Motor neuron (in vitro differentiated cells): ENCODE results near the gene NOS3. TPM values are rescaled to one million over a fixed set of nuclear protein-coding genes. Genes with fewer than 3 reads are reported as not detected.
"Not testable (repeated sequence)": the region's sequence is repeated elsewhere in the genome, so short reads cannot be mapped to it uniquely, and the experiment has no call there.

ENCODE experiments used
- ATAC-seq, 8 experiments: fragments of 200-7000 bp; cut with Tn5 transposase; replicated peaks in 6 of 8; 2 replicates each; pipeline ENCODE4 v1.8.0; 2021; ENCODE audit warnings: mild to moderate bottlenecking in 8 of 8, moderate library complexity in 8 of 8
- H3K27ac ChIP-seq, 2 donors: fragments of 250-450 bp; sonication (Bioruptor Pico); 2 replicates each; pipeline ENCODE4 v1.9.0; 2021; ENCODE audit warnings: antibody characterized with exemption in 2 of 2, mild to moderate bottlenecking in 2 of 2, moderate library complexity in 1 of 2
- H3K4me1 ChIP-seq, 2 donors: fragments of 250-450 bp; sonication (Bioruptor Pico); replicated peaks in 1 of 2; 2 replicates each; pipeline ENCODE4 v1.6.1; 2021; ENCODE audit warnings: antibody characterized with exemption in 2 of 2, mild to moderate bottlenecking in 2 of 2, moderate library complexity in 1 of 2
- H3K4me3 ChIP-seq, 5 donors: fragments of 250-450 bp; sonication (Bioruptor Pico); 2 replicates each; pipeline ENCODE4 v1.9.0; 2021; ENCODE audit warnings: antibody characterized with exemption in 5 of 5, mild to moderate bottlenecking in 5 of 5, moderate library complexity in 4 of 5
- WGBS, 10 experiments: fragments of 450-650 bp; shearing (Covaris generic); methylation state at CpG; one replicate each; pipeline ENCODE4 v1.0.0; 2022; 5-methylcytosine and 5-hydroxymethylcytosine counted together
- in situ Hi-C, 9 experiments: fragments of 400-800 bp; cut with MboI; loops; one replicate each; pipeline ENCODE4 v1.15.0; 2021; ENCODE audit warnings: low sequenced_read_pairs in 9 of 9, low pct_unique_long_range_greater_than_20kb in 2 of 9; ENCODE audit not compliant: unreplicated experiment in 9 of 9
- total RNA-seq, 8 experiments: library from RNA; unstranded; fragments of 300-600 nt; gene quantifications; 2 replicates each; pipeline versions ENCODE4 v1.2.3 to v1.2.4, GENCODE V29; 2022

NOS3 gene
- total RNA-seq, 8 experiments from 2014 or later: 0.33 to 4.0 (median 1.7) TPM

DNA sequence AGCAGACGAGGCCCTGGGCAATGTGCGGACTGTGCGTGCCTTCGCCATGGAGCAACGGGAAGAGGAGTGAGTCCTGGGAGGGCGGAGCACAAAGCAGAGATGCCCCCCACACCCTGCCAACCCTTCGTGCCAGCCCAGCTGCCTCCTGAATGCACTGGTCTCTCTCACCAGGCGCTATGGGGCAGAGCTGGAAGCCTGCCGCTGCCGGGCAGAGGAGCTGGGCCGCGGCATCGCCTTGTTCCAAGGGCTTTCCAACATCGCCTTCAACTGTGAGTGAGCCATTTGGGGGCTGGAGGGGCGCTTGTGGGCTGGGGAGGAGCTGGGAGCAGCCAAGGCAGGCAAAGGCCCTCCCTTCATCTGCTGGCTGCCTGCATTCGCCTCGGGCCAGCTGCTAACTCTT is 45.1 kb downstream of the NOS3 start:
- Histone ChIP-seq H3K4me1 (peaks cover 0 to 13% of the 10 kb centered on the region in 2 donors), H3K4me3 (no peak overlapping the region), H3K27ac (no peak overlapping the region)
- no peak for ATAC-seq
- 85 to 90% methylated on average over 2 to 9 of the region's 17 CpGs; no CpG with 5 or more reads in 8 of the 10 experiments for WGBS, 10 experiments
- in situ Hi-C loops: no loop called here

DNA sequence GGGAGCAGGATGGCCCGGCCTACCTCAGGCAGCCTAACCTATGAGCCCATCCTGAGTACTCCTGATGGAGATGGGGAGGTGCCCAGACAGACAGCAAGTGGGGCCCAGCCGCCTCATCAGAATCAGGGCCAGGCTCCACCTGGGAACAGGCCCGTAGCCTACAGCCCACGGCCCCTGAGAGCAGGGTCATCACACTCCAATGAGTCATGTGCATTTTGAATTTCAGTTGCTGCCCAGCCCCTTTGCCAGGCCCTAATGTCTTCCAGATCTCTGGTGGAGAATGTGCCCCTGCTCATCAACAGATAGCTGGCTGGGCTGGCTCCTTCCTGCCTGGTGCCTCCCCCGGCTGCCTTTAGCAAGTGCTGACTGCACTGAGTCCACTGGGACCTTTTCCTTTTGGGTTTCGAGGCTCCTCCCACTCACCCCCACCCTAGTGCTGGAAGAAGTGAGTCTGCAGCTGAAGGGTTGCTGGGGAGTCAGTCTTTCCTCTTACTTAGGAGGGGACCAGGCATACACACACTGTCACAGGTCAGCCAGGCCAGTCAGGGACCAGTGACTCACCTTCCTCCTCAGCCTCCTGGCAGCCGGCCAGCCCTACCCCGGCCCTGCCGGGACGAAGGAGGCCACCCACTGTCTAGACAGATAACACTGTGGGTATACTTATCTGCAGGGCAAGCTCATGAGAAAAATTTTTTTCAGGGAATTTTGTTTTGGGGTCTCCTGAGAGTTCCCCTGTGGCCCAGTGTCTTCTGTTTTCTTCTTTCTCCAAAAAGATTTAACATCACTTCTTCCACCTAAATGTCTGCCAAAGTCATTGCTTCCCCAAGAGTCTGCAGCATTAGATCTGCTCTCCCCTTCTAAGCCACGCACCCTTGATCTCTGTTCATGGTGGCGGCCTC is 48.4 kb downstream of the NOS3 start:
- H3K4me1 ChIP-seq: peaks cover 0 to 13% of the 10 kb centered on the region in 2 donors
- 0 to 80% (median 48%) methylated on average over 1 to 9 of the region's 12 CpGs; no CpG with 5 or more reads in 4 of the 10 experiments for WGBS, 10 experiments
- H3K4me3 ChIP-seq: no peak overlapping the region
- ATAC-seq: peak; percentile 87 to 92 (median 91)
- in situ Hi-C loops: no loop called here
- peak overlapping the region in 1 of 2 donors; percentile 76 for H3K27ac ChIP-seq

DNA sequence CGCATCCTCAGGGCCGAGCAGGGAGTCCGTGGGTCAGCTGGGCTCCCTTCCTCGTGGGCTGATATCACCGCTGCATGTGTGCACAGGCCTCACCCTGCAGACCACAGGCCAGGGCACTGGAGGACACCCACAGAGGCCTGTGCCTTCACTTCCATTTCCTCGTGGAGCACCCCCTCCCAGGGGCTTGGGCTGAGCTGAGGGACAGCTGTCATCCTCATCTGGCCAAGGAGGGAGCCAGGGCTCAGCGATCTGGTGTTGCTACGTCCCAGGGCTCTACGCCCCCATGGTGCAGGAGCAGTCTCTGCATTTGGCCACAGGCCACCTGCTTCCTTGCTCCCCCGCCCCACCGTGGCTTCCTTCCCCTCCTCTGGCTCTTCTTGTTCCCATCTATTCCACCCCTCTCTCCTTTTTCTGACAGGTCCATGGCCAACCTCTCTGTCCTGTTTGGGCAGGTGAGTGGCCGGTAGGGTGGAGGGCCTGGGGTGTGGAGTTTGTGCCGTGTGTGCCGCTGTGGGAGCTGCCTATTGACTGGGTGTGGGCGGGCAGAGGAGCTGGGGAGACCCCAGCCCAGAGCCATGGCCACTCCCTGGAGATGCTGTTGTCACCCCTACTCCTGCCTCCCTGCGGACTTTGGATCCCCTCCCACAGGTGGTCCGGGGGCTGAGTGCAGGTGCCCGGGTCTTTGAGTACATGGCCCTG is 49.2 kb downstream of the NOS3 start:
- Histone ChIP-seq H3K4me3 (no peak overlapping the region), H3K27ac (peak overlapping the region in 1 of 2 donors; percentile 51), H3K4me1 (peaks cover 0 to 13% of the 10 kb centered on the region in 2 donors)
- in situ Hi-C loops: no loop called here
- 0 to 100% (median 40%) methylated on average over 1 to 4 of the region's 18 CpGs; no CpG with 5 or more reads in 3 of the 10 experiments for WGBS, 10 experiments
- ATAC-seq: peak in 2 of 8 experiments; percentile 2 to 4

DNA sequence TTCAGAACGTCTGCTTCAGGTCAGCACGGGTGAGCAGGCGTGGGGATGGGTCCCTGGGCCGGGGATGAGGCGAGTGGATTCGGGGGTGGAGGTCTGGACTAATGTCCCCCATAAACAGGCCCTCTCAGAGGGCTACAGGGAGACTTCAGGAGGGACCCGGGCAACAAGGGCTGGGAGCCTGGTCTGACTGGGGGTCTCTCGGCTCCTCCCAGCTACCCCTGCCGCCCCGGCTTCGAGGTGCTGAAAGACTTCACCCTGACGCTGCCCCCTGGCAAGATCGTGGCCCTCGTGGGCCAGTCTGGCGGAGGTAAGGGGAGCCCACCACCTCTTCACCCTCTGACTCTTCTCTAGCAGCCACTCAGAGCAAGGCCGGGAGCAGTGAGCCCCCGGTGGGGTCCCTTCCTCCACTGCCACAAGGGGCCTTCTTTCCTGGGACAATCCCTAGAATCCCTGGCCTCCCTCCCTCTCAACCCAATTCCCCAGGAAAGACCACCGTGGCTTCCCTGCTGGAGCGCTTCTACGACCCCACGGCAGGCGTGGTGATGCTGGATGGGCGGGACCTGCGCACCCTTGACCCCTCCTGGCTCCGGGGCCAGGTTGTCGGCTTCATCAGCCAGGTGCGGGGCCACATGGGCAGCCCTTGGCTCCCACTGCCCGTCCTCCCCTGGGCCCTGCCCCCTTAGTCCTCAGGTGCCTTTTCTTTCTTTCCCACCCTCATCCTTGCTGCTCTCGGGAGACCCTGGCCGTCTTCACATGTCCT is 50.0 kb downstream of the NOS3 start:
- no peak for ATAC-seq
- in situ Hi-C loops: no loop called here
- Histone ChIP-seq H3K4me3 (no peak overlapping the region), H3K4me1 (peaks cover 0 to 13% of the 10 kb centered on the region in 2 donors), H3K27ac (no peak overlapping the region)
- 80 to 100% (median 87%) methylated on average over 1 to 9 of the region's 30 CpGs; no CpG with 5 or more reads in 5 of the 10 experiments for WGBS, 10 experiments

DNA sequence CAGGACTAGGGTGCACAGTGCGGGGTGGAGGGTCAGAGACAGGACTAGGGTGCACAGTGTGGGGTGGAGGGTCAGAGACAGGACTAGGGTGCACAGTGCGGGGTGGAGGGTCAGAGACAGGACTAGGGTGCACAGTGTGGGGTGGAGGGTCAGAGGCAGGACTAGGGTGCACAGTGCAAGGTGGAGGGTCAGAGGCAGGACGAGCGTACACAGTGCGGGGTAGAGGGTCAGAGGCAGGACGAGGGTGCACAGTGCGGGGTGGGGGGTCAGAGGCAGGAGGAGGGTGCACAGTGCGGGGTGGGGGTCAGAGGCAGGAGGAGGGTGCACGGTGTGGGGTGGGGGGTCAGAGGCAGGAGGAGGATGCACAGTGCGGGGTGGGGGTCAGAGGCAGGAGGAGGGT is 52.6 kb downstream of the NOS3 start:
- H3K4me1 ChIP-seq: peaks cover 0 to 13% of the 10 kb centered on the region in 2 donors
- ATAC-seq, in situ Hi-C loops, H3K4me3 ChIP-seq, H3K27ac ChIP-seq: not testable (repeated sequence)
- WGBS, 10 experiments: no CpG with 5 or more reads among the region's 10 CpGs

DNA sequence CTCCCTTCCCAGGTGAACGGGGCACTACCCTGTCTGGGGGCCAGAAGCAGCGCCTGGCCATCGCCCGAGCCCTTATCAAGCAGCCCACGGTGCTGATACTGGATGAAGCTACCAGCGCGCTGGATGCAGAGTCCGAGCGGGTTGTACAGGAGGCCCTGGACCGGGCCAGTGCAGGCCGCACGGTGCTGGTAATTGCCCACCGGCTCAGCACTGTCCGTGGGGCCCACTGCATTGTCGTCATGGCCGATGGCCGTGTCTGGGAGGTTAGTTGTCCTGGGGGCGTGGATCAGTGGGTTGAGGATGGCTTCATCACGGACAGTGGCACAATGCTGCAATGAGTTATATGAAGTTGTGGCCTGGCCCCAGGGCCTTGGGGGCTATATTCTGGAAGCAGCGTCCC is 53.1 kb downstream of the NOS3 start:
- in situ Hi-C loops: no loop called here
- no peak for ATAC-seq
- Histone ChIP-seq H3K27ac (no peak overlapping the region), H3K4me3 (no peak overlapping the region), H3K4me1 (peaks cover 0 to 8% of the 10 kb centered on the region in 2 donors)
- 80 to 100% (median 91%) methylated on average over 1 to 11 of the region's 20 CpGs; no CpG with 5 or more reads in 5 of the 10 experiments for WGBS, 10 experiments

DNA sequence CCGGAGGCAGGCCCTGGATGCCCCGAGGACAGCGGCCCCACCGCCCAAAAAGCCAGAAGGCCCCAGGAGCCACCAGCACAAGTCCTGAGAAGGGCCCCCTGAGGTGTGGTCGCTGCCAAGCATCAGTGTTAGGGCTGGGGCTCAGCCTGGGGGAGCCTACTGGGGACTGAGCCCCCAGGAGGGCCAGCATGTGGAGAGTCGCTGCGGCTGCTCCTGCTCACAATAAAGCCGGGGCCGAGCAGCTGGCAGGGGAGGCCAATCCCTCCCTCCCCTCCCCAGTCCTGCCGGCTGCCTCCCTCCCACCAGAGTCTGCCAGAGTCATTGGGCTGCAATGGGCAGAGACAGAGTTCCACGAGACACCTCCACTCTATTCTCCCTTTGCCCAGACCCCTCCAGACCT is 54.4 kb downstream of the NOS3 start:
- peak in 2 of 8 experiments; percentile 12 to 18 for ATAC-seq
- Histone ChIP-seq H3K27ac (no peak overlapping the region), H3K4me1 (no peaks in the 10 kb centered on the region), H3K4me3 (no peak overlapping the region)
- in situ Hi-C loops: no loop called here
- WGBS, 10 experiments: 60 to 100% (median 92%) methylated on average over 1 to 2 of the region's 11 CpGs; no CpG with 5 or more reads in 7 of the 10 experiments

DNA sequence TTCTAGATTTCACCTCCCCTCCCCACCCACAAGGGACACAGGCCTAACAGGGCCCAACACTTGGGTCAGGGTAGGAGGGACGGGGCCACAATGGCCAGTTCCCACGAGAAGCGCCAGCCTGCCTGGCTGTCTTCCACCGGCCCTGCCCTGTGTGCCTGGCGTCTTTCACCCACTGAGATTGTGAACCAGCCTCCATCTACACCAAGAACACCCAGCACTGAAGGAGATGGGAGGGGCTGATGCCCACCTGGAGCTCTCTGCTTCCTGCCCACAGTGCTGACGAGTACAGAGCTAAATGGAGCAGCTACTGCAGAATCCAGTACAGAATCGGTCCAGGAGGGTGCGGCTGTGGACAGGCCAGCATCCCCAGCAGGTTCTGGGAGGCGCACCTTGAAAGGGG is 55.1 kb downstream of the NOS3 start:
- 72 to 90% methylated on average over 2 to 4 of the region's 9 CpGs; no CpG with 5 or more reads in 8 of the 10 experiments for WGBS, 10 experiments
- Histone ChIP-seq H3K4me1 (no peaks in the 10 kb centered on the region), H3K4me3 (no peak overlapping the region), H3K27ac (no peak overlapping the region)
- no peak for ATAC-seq
- in situ Hi-C loops: no loop called here

DNA sequence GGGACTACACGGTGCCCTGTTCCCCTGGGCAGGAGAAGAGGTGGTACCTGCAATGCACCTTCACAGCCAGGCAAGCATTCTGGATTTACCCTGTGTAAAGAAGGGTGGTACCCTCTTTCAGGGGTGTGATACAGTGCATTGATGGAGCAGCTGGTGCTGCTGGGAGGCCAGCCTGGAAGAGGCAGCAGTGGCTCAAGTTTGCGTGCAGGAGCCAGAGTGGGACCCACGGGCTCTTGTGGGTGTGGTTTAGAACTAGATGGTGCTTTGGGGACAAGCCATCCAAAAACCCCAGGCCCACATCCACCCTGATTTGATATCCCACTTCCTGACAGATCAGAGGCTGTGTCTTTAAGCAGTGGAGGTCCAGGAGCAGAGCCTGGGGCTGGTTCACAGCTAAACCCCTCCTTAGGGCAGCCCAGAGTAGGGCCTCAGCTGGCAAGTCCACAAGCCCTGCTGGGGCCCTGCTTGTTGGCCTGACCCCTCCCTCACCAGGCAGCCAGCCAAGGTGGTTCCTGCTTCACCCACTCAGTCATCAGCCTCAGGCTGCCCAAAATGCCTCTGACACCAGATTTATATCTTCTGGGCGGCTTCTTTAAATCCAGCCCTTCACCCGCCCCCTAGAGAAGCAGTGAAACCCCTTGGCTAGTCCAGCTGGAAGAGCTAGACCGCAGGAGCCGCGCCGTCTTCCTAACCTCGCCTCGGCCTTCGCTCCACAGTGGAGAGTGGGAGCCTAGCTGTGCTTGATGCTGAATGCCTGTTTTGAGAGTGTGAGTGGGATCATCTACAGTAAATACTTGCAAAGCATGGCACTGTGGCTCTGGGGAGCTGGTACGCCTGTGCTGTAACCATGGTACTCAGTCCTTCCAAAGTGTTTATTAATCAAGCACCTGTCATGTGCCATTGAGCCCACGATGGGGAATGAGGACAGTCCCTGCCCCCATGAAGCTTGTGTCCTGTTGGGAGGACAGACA is 56.1 kb downstream of the NOS3 start:
- 18 to 93% (median 53%) methylated on average over 1 to 9 of the region's 14 CpGs; no CpG with 5 or more reads in 2 of the 10 experiments for WGBS, 10 experiments
- ATAC-seq: peak in 6 of 8 experiments; percentile 35 to 67 (median 46)
- in situ Hi-C loops: no loop called here
- Histone ChIP-seq H3K4me3 (no peak overlapping the region), H3K27ac (no peak overlapping the region), H3K4me1 (no peaks in the 10 kb centered on the region)

DNA sequence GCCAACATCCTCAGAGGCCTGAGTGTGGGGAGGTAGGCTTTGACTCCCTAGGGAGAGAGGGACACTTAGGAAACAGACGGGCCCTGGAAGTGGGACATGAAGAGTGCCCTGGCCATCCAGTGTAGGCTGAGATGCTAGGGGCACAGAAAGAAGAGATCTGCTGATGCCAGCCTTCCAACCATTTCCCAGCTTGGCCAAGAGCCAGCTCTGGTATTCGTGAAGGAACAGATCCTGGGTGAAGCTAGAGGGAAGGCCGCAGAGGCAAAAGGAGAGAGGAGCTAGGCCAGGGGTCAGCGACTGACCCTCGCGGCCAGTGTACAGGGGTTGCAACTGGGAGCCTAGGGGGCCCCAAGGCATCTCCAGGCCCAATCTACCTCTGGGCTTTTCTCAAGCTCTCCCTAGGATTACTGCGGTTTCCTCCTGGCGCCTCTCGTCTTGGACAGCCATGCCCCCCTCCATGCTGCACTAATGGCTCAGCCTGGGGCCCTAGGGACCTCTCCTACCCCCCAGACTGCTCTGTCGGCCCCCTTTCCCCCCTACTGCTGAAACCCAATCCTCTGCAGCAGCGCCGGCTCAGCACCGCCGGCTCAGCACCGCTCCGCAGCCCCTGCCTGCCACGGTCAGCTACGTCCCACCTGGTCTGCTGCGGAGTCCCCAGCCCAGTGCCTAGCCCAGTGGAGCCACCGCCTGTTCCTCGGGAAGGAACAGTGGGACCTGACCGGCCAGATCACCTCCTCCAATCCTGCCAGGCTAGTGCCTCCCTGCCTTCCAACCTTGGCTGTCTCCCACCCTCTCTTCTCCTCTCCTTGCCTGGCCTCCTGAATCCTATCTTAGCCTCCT is 57.4 kb downstream of the NOS3 start, which contains the start of gene ASIC3:
ASIC3 (plus strand) TSS at position 556 of the 840 bp plus-strand sequence. CDS start 355 bp downstream, outside the sequence.
- in situ Hi-C loops: no loop called here
- Histone ChIP-seq H3K27ac (no peak within 1 kb of the TSS), H3K4me1 (no peaks in the 10 kb centered on the region), H3K4me3 (no peak within 1 kb of the TSS)
- no peak for ATAC-seq
- WGBS, 10 experiments: 48 to 93% (median 74%) methylated on average over 1 to 4 of the region's 22 CpGs; no CpG with 5 or more reads in 4 of the 10 experiments

DNA sequence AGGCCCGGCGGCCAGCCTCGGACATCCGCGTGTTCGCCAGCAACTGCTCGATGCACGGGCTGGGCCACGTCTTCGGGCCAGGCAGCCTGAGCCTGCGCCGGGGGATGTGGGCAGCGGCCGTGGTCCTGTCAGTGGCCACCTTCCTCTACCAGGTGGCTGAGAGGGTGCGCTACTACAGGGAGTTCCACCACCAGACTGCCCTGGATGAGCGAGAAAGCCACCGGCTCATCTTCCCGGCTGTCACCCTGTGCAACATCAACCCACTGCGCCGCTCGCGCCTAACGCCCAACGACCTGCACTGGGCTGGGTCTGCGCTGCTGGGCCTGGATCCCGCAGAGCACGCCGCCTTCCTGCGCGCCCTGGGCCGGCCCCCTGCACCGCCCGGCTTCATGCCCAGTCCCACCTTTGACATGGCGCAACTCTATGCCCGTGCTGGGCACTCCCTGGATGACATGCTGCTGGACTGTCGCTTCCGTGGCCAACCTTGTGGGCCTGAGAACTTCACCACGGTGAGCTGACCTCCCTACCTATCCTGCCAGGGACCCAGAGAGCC is 58.2 kb downstream of the NOS3 start:
- Histone ChIP-seq H3K27ac (no peak overlapping the region), H3K4me1 (no peaks in the 10 kb centered on the region), H3K4me3 (no peak overlapping the region)
- ATAC-seq: no peak
- in situ Hi-C loops: no loop called here
- 85% methylated on average over 4 of the region's 38 CpGs; no CpG with 5 or more reads in 9 of the 10 experiments for WGBS, 10 experiments
